Measurements from ENCODE around the gene SERPINA3.
"Not testable (repeated sequence)": the region's sequence is repeated elsewhere in the genome, so short reads cannot be mapped to it uniquely, and the experiment has no call there.

DNA sequence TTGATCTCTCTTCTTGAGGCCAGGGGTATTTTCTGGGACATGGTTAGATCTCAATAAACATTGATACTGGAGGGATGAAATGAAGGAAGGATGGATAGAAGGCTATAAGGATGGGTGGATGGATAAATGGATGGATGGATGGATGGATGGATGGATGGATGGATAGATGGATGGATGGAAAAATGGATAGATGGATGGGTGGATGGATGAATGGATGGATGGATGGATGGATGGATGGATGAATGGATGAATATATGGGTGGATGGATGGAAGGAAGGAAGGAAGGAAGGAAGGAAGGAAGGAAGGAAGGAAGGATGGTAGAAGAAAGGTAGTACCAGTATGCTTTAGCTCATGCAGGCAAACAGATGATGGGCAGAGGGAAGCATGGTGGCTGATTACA lies 34.7 kb upstream of the SERPINA3 start:
- not testable (repeated sequence) for TF ChIP-seq POLR2A, EP300, POLR2AphosphoS5 (IDR thresholded peaks at IDR 0.05)
- TF ChIP-seq, protein P1, sequence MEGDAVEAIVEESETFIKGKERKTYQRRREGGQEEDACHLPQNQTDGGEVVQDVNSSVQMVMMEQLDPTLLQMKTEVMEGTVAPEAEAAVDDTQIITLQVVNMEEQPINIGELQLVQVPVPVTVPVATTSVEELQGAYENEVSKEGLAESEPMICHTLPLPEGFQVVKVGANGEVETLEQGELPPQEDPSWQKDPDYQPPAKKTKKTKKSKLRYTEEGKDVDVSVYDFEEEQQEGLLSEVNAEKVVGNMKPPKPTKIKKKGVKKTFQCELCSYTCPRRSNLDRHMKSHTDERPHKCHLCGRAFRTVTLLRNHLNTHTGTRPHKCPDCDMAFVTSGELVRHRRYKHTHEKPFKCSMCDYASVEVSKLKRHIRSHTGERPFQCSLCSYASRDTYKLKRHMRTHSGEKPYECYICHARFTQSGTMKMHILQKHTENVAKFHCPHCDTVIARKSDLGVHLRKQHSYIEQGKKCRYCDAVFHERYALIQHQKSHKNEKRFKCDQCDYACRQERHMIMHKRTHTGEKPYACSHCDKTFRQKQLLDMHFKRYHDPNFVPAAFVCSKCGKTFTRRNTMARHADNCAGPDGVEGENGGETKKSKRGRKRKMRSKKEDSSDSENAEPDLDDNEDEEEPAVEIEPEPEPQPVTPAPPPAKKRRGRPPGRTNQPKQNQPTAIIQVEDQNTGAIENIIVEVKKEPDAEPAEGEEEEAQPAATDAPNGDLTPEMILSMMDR (IDR thresholded peaks at IDR 0.05), result not testable (repeated sequence)
